ENCODE measurements around the gene CCDC186. TPM values are rescaled to one million over a fixed set of nuclear protein-coding genes. Genes with fewer than 3 reads are reported as not detected.

The CCDC186 gene
- total RNA-seq, 1 experiment from 2014 or later = 5.7 TPM

DNA sequence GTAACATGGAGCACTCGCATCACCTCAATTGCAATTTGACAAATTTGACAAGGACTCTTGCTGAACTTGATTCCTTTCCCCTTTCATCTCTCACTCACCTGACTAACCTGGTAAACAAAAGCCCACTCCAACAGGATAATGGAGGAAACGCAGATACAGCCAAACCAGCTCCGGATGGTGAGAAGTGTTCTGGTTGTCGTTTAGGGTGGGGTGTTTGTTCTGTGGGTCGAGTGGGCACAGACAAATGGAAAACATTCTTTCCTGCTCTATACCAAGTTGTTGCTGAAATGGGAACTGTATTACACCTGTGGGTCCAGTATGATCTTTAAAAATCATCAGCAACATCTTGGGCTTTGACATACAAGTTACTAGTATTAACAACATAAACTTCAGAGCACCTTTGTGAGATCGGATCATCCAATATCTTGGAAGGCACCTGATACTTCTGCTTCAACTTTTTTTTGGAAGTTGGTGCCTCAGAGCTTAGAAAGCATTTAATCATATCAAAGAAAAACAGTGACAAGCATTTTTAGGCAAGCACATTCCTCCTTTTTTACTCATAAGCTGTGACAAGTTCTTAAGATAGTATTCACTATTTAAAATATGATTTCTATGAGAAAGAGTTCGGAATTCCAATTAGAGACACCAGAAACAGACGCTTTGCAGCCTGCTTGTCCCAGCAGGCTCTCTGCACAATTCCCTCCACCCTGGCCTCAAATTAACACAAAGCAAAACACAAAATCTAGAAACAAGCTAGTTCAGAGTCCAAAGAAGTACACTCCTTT is 58.1 kb downstream of the CCDC186 start:
- H3K36me3 ChIP-seq (ENCODE audit: low read depth, low read length) = no peaks in the 10 kb centered on the region

DNA sequence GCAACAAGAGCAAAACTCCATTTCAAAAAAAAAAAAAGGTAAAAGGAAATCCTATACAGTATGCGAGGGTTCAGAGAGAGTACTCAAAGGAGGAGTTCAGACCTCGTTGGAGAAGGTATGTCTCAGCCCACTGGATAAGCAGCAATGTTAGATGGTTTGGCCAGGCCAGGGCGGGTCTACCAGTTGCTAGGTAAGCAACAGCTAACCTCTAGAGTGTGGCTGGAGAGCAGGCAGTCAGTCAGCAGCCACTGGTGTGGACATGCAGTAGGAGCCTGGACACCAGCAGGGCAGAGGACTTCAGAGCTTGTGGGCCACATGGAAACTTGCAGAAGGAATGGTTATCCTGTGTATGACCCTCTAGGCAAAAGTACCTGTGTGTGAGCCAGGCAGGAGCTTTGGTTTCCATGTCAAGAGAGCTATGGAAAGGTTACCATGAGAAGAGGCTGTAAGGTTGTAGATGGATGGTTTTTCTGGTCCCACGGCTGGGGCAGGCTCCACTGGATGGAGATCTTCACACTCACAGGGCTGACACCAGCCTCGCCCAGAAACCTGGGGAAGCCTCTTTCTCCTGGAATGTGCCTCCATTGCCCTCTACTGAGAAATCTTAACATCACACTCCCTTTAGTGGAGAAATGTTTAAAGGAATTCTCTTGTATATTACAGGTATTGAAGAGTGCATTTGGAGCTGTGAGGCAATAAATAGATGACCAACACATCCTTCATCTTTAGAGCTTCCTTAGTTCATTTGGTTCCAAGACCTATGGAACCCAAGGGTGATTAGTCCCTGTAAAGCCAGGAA is 63.6 kb downstream of the CCDC186 start:
- H3K36me3 ChIP-seq (ENCODE audit: low read depth, low read length) = no peaks in the 10 kb centered on the region
- no peak overlapping the region for H3K27ac ChIP-seq (ENCODE audit: low read length)
- no peak overlapping the region for H2AFZ ChIP-seq (ENCODE audit: low read length)
- intact Hi-C loops (cut with micrococcal nuclease) = no loop called here
- no peaks in the 10 kb centered on the region for H3F3A ChIP-seq (ENCODE audit: low read length, unreplicated experiment)
- no peaks in the 10 kb centered on the region for H3K27me3 ChIP-seq (ENCODE audit: low read length)
- H3K9me2 ChIP-seq (replicated peaks; ENCODE audit: low read length) = no peaks in the 10 kb centered on the region
- no peaks in the 10 kb centered on the region for H3K79me2 ChIP-seq (ENCODE audit: low read length)
- no peaks in the 10 kb centered on the region for H3K9me3 ChIP-seq (ENCODE audit: low read length)
- ATAC-seq (peak; percentile 70), DNase-seq (peak; percentile 43)
- CTCF ChIA-PET = interaction anchor here (0.5 to 0.7 kb wide), 3 partner anchors 108 to 387 kb away, joined by 3 to 4 read pairs (median 3); no protein-coding TSS in a partner anchor
- H3K9ac ChIP-seq (ENCODE audit: low read length) = no peak overlapping the region
- POLR2A ChIA-PET (ENCODE audit: unreplicated experiment) = no interaction called here
- no peak overlapping the region for H3K4me2 ChIP-seq (ENCODE audit: low read length)
- no TSS peak for BruUV-seq (replicated peaks)
- TF ChIP-seq EZH2 (IDR thresholded peaks at IDR 0.05; ENCODE audit: low read length, unreplicated experiment) = no peak
- TF ChIP-seq EZH2phosphoT487 (IDR thresholded peaks at IDR 0.05; ENCODE audit: borderline replicate concordance, low read length) = no peak
- TF ChIP-seq, protein P1, sequence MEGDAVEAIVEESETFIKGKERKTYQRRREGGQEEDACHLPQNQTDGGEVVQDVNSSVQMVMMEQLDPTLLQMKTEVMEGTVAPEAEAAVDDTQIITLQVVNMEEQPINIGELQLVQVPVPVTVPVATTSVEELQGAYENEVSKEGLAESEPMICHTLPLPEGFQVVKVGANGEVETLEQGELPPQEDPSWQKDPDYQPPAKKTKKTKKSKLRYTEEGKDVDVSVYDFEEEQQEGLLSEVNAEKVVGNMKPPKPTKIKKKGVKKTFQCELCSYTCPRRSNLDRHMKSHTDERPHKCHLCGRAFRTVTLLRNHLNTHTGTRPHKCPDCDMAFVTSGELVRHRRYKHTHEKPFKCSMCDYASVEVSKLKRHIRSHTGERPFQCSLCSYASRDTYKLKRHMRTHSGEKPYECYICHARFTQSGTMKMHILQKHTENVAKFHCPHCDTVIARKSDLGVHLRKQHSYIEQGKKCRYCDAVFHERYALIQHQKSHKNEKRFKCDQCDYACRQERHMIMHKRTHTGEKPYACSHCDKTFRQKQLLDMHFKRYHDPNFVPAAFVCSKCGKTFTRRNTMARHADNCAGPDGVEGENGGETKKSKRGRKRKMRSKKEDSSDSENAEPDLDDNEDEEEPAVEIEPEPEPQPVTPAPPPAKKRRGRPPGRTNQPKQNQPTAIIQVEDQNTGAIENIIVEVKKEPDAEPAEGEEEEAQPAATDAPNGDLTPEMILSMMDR (conservative IDR thresholded peaks at IDR 0.05; ENCODE audit: low read depth, low read length) = peak; percentile 58
- H3K4me3 ChIP-seq (ENCODE audit: low read length) = no peak overlapping the region
- no peaks in the 10 kb centered on the region for H4K20me1 ChIP-seq (ENCODE audit: low read length)
- no peaks in the 10 kb centered on the region for H3K4me1 ChIP-seq (ENCODE audit: insufficient read depth, low read length)

More for the DNA sequence above, 58.1 kb downstream of the CCDC186 start:
- Histone ChIP-seq H3K79me2 (ENCODE audit: low read length) (no peaks in the 10 kb centered on the region), H3K4me1 (ENCODE audit: insufficient read depth, low read length) (no peaks in the 10 kb centered on the region), H3F3A (ENCODE audit: low read length, unreplicated experiment) (no peaks in the 10 kb centered on the region), H4K20me1 (ENCODE audit: low read length) (no peaks in the 10 kb centered on the region), H3K9ac (ENCODE audit: low read length) (no peak overlapping the region), H3K27ac (ENCODE audit: low read length) (no peak overlapping the region), H3K4me3 (ENCODE audit: low read length) (no peak overlapping the region), H3K27me3 (ENCODE audit: low read length) (no peaks in the 10 kb centered on the region), H3K9me3 (ENCODE audit: low read length) (no peaks in the 10 kb centered on the region), H3K9me2 (replicated peaks; ENCODE audit: low read length) (no peaks in the 10 kb centered on the region), H3K4me2 (ENCODE audit: low read length) (no peak overlapping the region), H2AFZ (ENCODE audit: low read length) (no peak overlapping the region)
- TF ChIP-seq EZH2phosphoT487 (IDR thresholded peaks at IDR 0.05; ENCODE audit: borderline replicate concordance, low read length) (no peak), EZH2 (IDR thresholded peaks at IDR 0.05; ENCODE audit: low read length, unreplicated experiment) (no peak)
- TF ChIP-seq, protein P1 (conservative IDR thresholded peaks at IDR 0.05; ENCODE audit: low read depth, low read length) = no peak
- CTCF ChIA-PET = interaction anchor here (0.6 kb wide), 1 partner anchor 56 kb away, joined by 4 read pairs; no protein-coding TSS in a partner anchor
- BruUV-seq (replicated peaks) = no TSS peak
- intact Hi-C loops (cut with micrococcal nuclease) = no loop called here
- no peak for DNase-seq
- POLR2A ChIA-PET (ENCODE audit: unreplicated experiment) = no interaction called here
- ATAC-seq = no peak

Measured in PC-3 (cell line).